Measurements from ENCODE around the gene TAPBP. TPM values are rescaled to one million over a fixed set of nuclear protein-coding genes. Genes with fewer than 3 reads are reported as not detected.
A peak's percentile ranks its signal among the peaks of the same experiment; 100 is the strongest.

TAPBP gene
- total RNA-seq, 1 donor from 2014 or later: 16.2 TPM

DNA sequence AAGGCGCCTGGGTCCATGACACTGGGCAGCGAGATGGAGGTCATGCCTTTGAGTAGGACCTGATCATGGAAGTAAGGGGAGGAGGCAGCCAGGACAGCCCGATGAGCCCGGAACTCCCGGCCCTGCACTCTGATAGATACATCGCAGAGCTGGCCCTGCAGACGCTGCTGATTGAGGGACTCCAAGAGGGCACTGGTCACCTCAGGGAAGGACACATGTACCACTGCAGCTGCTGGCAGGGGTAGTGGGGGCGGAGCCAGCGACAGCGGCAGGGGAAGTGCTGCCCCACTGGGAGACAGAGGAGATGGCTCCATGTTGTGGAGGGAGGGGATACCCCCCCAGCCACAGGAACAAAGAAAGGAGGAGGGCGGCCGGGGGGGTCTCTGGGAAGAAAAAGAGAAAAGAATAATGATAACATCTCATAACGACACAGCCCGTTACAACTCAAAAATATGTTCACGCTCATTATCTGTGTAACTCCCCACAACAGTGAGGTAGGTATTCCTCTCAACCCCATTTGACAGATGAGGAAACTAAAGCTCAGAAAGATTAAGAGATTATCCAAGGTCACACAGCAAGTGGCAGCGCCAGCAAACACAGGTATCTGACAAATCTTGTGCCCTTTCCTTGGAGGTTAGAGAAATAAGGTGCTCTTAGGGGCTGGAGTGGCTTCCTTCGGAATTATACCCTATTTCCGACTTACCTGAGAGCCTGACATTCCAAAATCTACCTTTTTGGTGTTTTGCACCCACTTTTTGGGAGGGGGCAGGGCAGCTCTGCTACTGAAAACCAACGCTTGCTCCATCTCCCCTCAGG, 2.9 kb upstream of the TAPBP start:
- no peak for DNase-seq (ENCODE audit: low read depth, low spot score)
- Mint-ChIP-seq H3K27ac (ENCODE audit: unreplicated experiment) (no peak overlapping the region), H3K4me1 (peaks cover 79% of the 10 kb centered on the region), H3K27me3 (ENCODE audit: low read depth) (peaks cover 26% of the 10 kb centered on the region), H3K4me3 (peak overlapping the region; percentile 87), H3K9me3 (no peaks in the 10 kb centered on the region), H3K36me3 (ENCODE audit: low read depth) (peaks cover 24% of the 10 kb centered on the region)
- TF ChIP-seq, protein P1, sequence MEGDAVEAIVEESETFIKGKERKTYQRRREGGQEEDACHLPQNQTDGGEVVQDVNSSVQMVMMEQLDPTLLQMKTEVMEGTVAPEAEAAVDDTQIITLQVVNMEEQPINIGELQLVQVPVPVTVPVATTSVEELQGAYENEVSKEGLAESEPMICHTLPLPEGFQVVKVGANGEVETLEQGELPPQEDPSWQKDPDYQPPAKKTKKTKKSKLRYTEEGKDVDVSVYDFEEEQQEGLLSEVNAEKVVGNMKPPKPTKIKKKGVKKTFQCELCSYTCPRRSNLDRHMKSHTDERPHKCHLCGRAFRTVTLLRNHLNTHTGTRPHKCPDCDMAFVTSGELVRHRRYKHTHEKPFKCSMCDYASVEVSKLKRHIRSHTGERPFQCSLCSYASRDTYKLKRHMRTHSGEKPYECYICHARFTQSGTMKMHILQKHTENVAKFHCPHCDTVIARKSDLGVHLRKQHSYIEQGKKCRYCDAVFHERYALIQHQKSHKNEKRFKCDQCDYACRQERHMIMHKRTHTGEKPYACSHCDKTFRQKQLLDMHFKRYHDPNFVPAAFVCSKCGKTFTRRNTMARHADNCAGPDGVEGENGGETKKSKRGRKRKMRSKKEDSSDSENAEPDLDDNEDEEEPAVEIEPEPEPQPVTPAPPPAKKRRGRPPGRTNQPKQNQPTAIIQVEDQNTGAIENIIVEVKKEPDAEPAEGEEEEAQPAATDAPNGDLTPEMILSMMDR (conservative IDR thresholded peaks at IDR 0.05): no peak

DNA sequence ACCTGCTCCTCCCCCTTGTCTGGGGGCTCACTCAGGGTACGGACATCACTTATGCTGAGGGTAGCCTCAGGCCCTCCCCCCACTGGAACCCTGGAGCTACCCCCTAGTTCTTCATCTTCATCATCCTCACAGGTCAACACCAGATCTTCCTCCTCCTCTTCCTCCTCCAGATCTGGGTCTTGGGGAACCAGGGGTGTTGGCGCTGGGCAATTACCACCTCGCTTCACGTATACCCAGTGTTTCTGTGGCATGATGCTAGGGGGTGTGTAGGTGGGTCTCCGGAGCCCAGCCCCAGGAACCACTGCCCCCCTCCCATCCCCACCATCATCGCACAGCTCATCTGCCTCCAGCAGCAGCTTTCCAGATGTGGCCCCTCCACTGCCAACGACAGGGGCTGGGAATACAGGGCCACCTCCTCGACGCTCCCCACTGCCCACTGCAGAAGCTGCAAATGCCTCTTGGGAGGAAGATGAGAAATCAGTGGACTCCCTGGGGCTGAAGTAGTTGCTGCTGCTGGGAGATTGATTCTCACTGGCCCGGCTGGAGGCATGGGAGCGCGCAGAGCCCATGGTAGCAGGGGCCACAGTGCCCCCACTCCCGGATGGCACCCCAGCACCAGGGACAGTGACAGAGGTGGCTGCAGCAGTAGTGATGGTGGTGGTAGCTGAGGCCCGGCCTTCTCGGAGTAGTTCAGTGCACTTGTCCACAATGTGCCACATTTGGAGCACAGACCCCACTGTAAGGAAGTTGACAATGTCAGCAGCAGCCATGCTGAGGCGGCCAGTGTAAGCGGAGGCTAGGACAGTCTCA, 2.1 kb upstream of the TAPBP start:
- Mint-ChIP-seq H3K4me3 (peak overlapping the region; percentile 87), H3K27me3 (ENCODE audit: low read depth) (peaks cover 30% of the 10 kb centered on the region), H3K36me3 (ENCODE audit: low read depth) (peaks cover 24% of the 10 kb centered on the region), H3K9me3 (no peaks in the 10 kb centered on the region), H3K4me1 (peaks cover 72% of the 10 kb centered on the region), H3K27ac (ENCODE audit: unreplicated experiment) (no peak overlapping the region)
- no peak for DNase-seq (ENCODE audit: low read depth, low spot score)
- TF ChIP-seq, protein P1 (conservative IDR thresholded peaks at IDR 0.05): no peak

DNA sequence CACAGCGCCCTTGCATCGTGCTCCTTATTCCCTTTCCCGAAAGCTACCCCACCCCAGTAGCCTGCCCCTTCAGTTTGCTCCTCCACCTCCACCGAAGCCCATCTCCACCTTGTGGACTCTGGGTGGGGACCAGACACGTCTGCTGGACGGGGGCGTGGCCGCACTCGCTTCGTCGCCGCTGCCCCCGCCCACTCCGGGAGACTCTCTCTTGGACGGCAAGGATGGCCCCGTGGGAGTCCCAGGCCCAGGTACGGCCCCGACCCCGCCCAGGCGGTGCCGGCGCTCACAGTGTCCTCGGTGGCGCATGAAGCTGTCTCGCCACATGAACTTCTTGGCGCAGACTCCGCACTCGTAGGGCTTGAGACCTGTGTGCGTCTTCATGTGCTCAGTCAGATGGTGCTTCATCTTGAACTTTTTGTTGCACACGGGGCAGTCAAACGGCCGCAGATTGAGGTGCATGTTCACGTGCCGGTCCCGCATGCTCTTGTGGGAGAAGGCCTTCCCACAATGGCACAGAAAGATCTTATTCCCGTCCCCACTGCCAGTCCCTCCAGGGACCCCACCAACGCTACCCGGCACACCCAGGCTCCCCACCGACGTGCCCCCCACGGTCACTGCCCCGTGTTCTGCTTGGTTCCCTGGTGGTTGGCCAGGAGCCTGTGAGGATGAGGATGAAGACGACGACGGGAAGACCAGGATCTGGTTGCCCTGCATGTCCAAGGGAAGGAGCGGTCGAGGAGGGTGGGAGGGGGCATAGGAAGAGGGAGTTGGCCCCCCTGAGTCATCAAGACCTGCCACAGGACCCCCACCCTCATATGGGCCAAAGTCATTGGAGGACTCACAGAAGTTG, 1.3 kb upstream of the TAPBP start:
- H3K9me3 Mint-ChIP-seq: no peaks in the 10 kb centered on the region
- peak overlapping the region; percentile 95 for H3K4me3 Mint-ChIP-seq
- TF ChIP-seq, protein P1 (conservative IDR thresholded peaks at IDR 0.05): no peak
- H3K27me3 Mint-ChIP-seq (ENCODE audit: low read depth): peaks cover 33% of the 10 kb centered on the region
- H3K4me1 Mint-ChIP-seq: peaks cover 66% of the 10 kb centered on the region
- H3K27ac Mint-ChIP-seq (ENCODE audit: unreplicated experiment): no peak overlapping the region
- peaks cover 19% of the 10 kb centered on the region for H3K36me3 Mint-ChIP-seq (ENCODE audit: low read depth)
- no peak for DNase-seq (ENCODE audit: low read depth, low spot score)

DNA sequence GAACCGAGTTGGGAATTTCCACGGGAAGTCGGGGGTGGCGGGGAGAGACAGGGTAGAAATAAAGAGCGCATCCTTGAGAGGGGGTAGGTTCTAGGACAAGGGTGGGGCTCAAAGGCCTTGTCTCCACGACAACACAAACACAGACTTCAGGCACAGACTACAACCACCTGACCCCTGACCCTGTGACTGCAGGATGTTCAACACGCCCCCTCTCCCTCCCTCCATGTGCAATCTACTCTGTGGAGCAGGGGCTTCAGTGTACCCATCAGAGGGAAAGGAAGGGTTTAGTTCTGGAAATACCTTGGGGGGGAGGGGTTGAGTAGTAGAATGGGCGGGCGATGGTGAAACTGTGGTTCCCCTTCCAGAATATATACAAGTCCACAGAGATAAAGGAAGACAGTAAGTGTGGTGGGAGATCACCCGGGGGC, 651 bp upstream of the TAPBP start:
- peaks cover 13% of the 10 kb centered on the region for H3K36me3 Mint-ChIP-seq (ENCODE audit: low read depth)
- H3K4me1 Mint-ChIP-seq: peaks cover 59% of the 10 kb centered on the region
- no peak overlapping the region for H3K27ac Mint-ChIP-seq (ENCODE audit: unreplicated experiment)
- DNase-seq (ENCODE audit: low read depth, low spot score): no peak
- TF ChIP-seq, protein P1 (conservative IDR thresholded peaks at IDR 0.05): no peak
- no peaks in the 10 kb centered on the region for H3K9me3 Mint-ChIP-seq
- peak overlapping the region; percentile 95 for H3K4me3 Mint-ChIP-seq
- H3K27me3 Mint-ChIP-seq (ENCODE audit: low read depth): peaks cover 33% of the 10 kb centered on the region

DNA sequence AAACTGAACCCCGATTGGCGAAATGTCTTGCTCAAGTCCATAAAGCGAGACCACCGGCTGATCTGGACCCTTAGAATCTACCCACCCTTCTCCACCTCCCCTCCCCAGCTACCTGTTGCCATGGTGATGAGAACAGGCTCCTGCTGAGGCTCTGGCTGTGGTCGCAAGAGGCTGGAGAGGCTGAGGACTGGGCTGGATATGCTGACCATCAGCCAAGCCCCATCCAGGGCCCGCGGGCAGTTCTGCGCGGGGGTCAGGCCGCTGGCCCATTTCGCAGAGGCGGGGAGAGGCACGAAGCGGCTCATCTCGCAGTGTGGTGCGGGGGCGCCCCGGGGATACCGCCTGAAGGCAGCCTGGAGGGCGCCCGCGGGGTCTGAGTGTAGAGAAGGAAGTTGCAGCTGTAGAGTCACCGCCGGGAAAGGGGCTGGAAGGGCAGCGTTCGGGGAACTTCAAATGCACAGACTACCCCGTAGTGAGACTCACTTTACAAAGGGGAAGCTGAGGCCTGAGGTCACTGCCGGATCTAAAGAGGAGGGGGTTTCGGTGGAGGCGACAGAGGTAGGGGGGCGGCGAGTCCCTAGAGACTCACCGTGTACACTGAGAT, 671 bp downstream of the TAPBP start:
- Mint-ChIP-seq H3K36me3 (ENCODE audit: low read depth) (peaks cover 4% of the 10 kb centered on the region), H3K27ac (ENCODE audit: unreplicated experiment) (peak overlapping the region; percentile 58), H3K4me3 (peak overlapping the region; percentile 95), H3K27me3 (ENCODE audit: low read depth) (peaks cover 33% of the 10 kb centered on the region), H3K9me3 (no peaks in the 10 kb centered on the region), H3K4me1 (peaks cover 46% of the 10 kb centered on the region)
- TF ChIP-seq, protein P1 (conservative IDR thresholded peaks at IDR 0.05): no peak
- no peak for DNase-seq (ENCODE audit: low read depth, low spot score)

Data from neural crest cell (in vitro differentiated cells).